ENCODE measurements around the gene GRID1. TPM values are rescaled to one million over a fixed set of nuclear protein-coding genes. Genes with fewer than 3 reads are reported as not detected.

Gene GRID1
- total RNA-seq, 2 donors from 2014 or later = 0.27 to 0.85 TPM

- no peak for DNase-seq (ENCODE audit: low spot score)
Measured at GRCh38 chr10:86182595-86182994, 184.0 kb downstream of the GRID1 start.

GRCh38 chr10:86182150-86182549, 184.4 kb downstream of the GRID1 start:
- no peaks in the 10 kb centered on the region for H3K9me3 ChIP-seq
- H3K4me3 ChIP-seq = no peak overlapping the region
- ATAC-seq (ENCODE audit: insufficient number of reproducible peaks, low FRiP score, low read depth) (no peak), DNase-seq (ENCODE audit: low spot score) (no peak)
- no peaks in the 10 kb centered on the region for H3K4me1 ChIP-seq (ENCODE audit: control insufficient read depth in 1 of 2, low read depth in 2 of 2)
- H3K36me3 ChIP-seq = no peaks in the 10 kb centered on the region
- TF ChIP-seq CTCF (IDR thresholded peaks at IDR 0.05) = no peak
- no peaks in the 10 kb centered on the region for H3K27me3 ChIP-seq (replicated peaks; ENCODE audit: insufficient read depth)
- no peak overlapping the region for H3K27ac ChIP-seq

More at GRCh38 chr10:86182595-86182994, 184.0 kb downstream of the GRID1 start:
- Histone ChIP-seq H3K9me3 (no peaks in the 10 kb centered on the region), H3K27me3 (replicated peaks; ENCODE audit: insufficient read depth) (no peaks in the 10 kb centered on the region), H3K4me3 (no peak overlapping the region), H3K27ac (no peak overlapping the region), H3K36me3 (no peaks in the 10 kb centered on the region), H3K4me1 (ENCODE audit: control insufficient read depth in 1 of 2, low read depth in 2 of 2) (no peaks in the 10 kb centered on the region)
- no peak for TF ChIP-seq CTCF (IDR thresholded peaks at IDR 0.05)
- no peak for ATAC-seq (ENCODE audit: insufficient number of reproducible peaks, low FRiP score, low read depth)

GRCh38 chr10:86180861-86181260, 185.7 kb downstream of the GRID1 start:
- Histone ChIP-seq H3K9me3 (no peaks in the 10 kb centered on the region), H3K4me1 (ENCODE audit: control insufficient read depth in 1 of 2, low read depth in 2 of 2) (no peaks in the 10 kb centered on the region), H3K27me3 (replicated peaks; ENCODE audit: insufficient read depth) (no peaks in the 10 kb centered on the region), H3K27ac (no peak overlapping the region), H3K36me3 (no peaks in the 10 kb centered on the region), H3K4me3 (no peak overlapping the region)
- ATAC-seq (ENCODE audit: insufficient number of reproducible peaks, low FRiP score, low read depth) (no peak), DNase-seq (ENCODE audit: low spot score) (no peak)
- TF ChIP-seq CTCF (IDR thresholded peaks at IDR 0.05) = no peak

GRCh38 chr10:86179961-86180360, 186.6 kb downstream of the GRID1 start:
- no peaks in the 10 kb centered on the region for H3K36me3 ChIP-seq
- no peaks in the 10 kb centered on the region for H3K4me1 ChIP-seq (ENCODE audit: control insufficient read depth in 1 of 2, low read depth in 2 of 2)
- no peak for ATAC-seq (ENCODE audit: insufficient number of reproducible peaks, low FRiP score, low read depth)
- no peak overlapping the region for H3K27ac ChIP-seq
- H3K9me3 ChIP-seq = no peaks in the 10 kb centered on the region
- H3K4me3 ChIP-seq = no peak overlapping the region
- no peak for DNase-seq (ENCODE audit: low spot score)
- no peaks in the 10 kb centered on the region for H3K27me3 ChIP-seq (replicated peaks; ENCODE audit: insufficient read depth)
- TF ChIP-seq CTCF (IDR thresholded peaks at IDR 0.05) = no peak

- DNase-seq (ENCODE audit: low spot score) = no peak
- Histone ChIP-seq H3K36me3 (no peaks in the 10 kb centered on the region), H3K4me3 (no peak overlapping the region), H3K9me3 (no peaks in the 10 kb centered on the region), H3K27ac (no peak overlapping the region), H3K27me3 (replicated peaks; ENCODE audit: insufficient read depth) (no peaks in the 10 kb centered on the region), H3K4me1 (ENCODE audit: control insufficient read depth in 1 of 2, low read depth in 2 of 2) (no peaks in the 10 kb centered on the region)
- TF ChIP-seq CTCF (IDR thresholded peaks at IDR 0.05) = no peak
- no peak for ATAC-seq (ENCODE audit: insufficient number of reproducible peaks, low FRiP score, low read depth)
Measured at GRCh38 chr10:86179153-86179524, 187.5 kb downstream of the GRID1 start.
